K562 (cell line): ENCODE results near the gene SFXN5. TPM values are rescaled to one million over a fixed set of nuclear protein-coding genes. Genes with fewer than 3 reads are reported as not detected.

Source experiments
- ATAC-seq: fragments of 200-7000 bp; cut with Tn5 transposase; 3 replicates; pipeline ENCODE4 v1.9.1; 2020; ENCODE audit warnings: moderate library complexity
- BruUV-seq: library from RNA; stranded (reverse); fragments of 400-500 nt; replicated peaks from 2 replicates; lab custom pipeline; 2021; lab: Mats Ljungman, UMichigan
- CTCF ChIA-PET: fragments of 300-600 bp; formaldehyde crosslinking; extraction: SDS; loops from one replicate; lab custom pipeline; 2021; ENCODE audit warnings: low intra/inter-chr PET ratio; lab: Yijun Ruan, JAX
- POLR2A ChIA-PET: fragments of 300-600, 350-650 bp; sonication (Branson Sonifier 250); formaldehyde crosslinking; extraction: SDS; loops from one replicate; lab custom pipeline; 2021; ENCODE audit warnings: antibody characterized with exemption, inconsistent platforms; lab: Yijun Ruan, JAX
- DNase-seq, 4 experiments: peaks; one replicate each; pipeline versions ENCODE4 v3.0.0 to v3.0.0-alpha.2; 2011 to 2018; ENCODE audit warnings: low spot score in 3 of 4, mixed read lengths in 3 of 4; ENCODE audit errors: extremely low read depth in 1 of 4
- FAIRE-seq: peaks from 2 replicates; lab custom pipeline; 2011; peaks lifted over from hg19 to GRCh38; lab: Jason Lieb, UNC
- H2AFZ ChIP-seq: 2 replicates; pipeline ENCODE4 v1.6.0; 2011; ENCODE audit warnings: low read depth, low read length, control low read depth, inconsistent platforms
- H3K27ac ChIP-seq: fragments of 200-600 bp; 3 replicates; pipeline ENCODE4 v1.8.0; 2011; ENCODE audit warnings: low read depth, mild to moderate bottlenecking, control low read depth, inconsistent platforms, low read length, moderate library complexity, mixed read lengths; ENCODE audit errors: extremely low read depth
- H3K27me3 ChIP-seq, 2 experiments: fragments of 300-600 bp in 1 of 2; 2 replicates in 1 of 2; 3 replicates in 1 of 2; pipeline versions ENCODE4 v1.6.0 to v1.8.0; 2011; ENCODE audit warnings: inconsistent platforms in 2 of 2, low read length in 2 of 2, mild to moderate bottlenecking in 1 of 2, mixed read lengths in 1 of 2, moderate library complexity in 1 of 2; ENCODE audit not compliant: control insufficient read depth in 2 of 2, insufficient read depth in 2 of 2
- H3K36me3 ChIP-seq: fragments of 300-600 bp; 3 replicates; pipeline ENCODE4 v1.8.0; 2011; ENCODE audit warnings: mild to moderate bottlenecking, low read length, inconsistent platforms; ENCODE audit not compliant: control insufficient read depth, insufficient read depth
- H3K4me1 ChIP-seq, 2 experiments: fragments of 200-600 bp in 1 of 2; replicated peaks in 1 of 2; 2 replicates in 1 of 2; 3 replicates in 1 of 2; pipeline versions ENCODE4 v1.5.1 to v1.8.0; 2011; ENCODE audit warnings: inconsistent platforms in 2 of 2, low read length in 2 of 2, mild to moderate bottlenecking in 1 of 2, mixed read lengths in 1 of 2, moderate library complexity in 1 of 2; ENCODE audit not compliant: control insufficient read depth in 2 of 2, insufficient read depth in 2 of 2
- H3K4me2 ChIP-seq: 2 replicates; pipeline ENCODE4 v1.6.1; 2011; ENCODE audit warnings: low read length, control low read depth, inconsistent platforms, mixed read lengths; ENCODE audit not compliant: insufficient read depth
- H3K4me3 ChIP-seq: fragments of 200-600 bp; sonication (generic), shearing (Covaris generic); 2 replicates; pipeline ENCODE4 v1.5.1; 2016; ENCODE audit warnings: control low read depth, inconsistent platforms
- H3K79me2 ChIP-seq: fragments of 200-600 bp; 3 replicates; pipeline ENCODE4 v1.8.0; 2011; ENCODE audit warnings: low read length, inconsistent platforms; ENCODE audit not compliant: control insufficient read depth, insufficient read depth
- H3K9ac ChIP-seq, 2 experiments: 2 replicates each; pipeline versions ENCODE4 v1.6.0 to v1.6.1; 2011; ENCODE audit warnings: low read depth in 2 of 2, low read length in 2 of 2, control low read depth in 1 of 2, inconsistent platforms in 1 of 2, mild to moderate bottlenecking in 1 of 2, mixed read lengths in 1 of 2; ENCODE audit not compliant: insufficient read depth in 1 of 2
- H3K9me1 ChIP-seq: one replicate; pipeline ENCODE4 v1.6.0; 2011; ENCODE audit warnings: inconsistent platforms, mild to moderate bottlenecking, low read length, moderate library complexity; ENCODE audit not compliant: control insufficient read depth, insufficient read depth
- H3K9me3 ChIP-seq: replicated peaks from 2 replicates; pipeline ENCODE4 v1.5.1; 2011; ENCODE audit warnings: low read depth, low read length, inconsistent platforms; ENCODE audit not compliant: control insufficient read depth, insufficient read depth
- H4K20me1 ChIP-seq: replicated peaks from 2 replicates; pipeline ENCODE4 v1.6.1; 2011; ENCODE audit warnings: low read length, inconsistent platforms, mixed read lengths; ENCODE audit not compliant: control insufficient read depth, insufficient read depth
- C11orf30 ChIP-seq: fragments of 450-650 bp; IDR thresholded peaks from 2 replicates; pipeline ENCODE4 v1.6.1; 2016; ENCODE audit warnings: low read depth, mild to moderate bottlenecking
- CREM ChIP-seq: IDR thresholded peaks from 2 replicates; pipeline ENCODE4 v1.6.1; 2014; ENCODE audit warnings: antibody characterized with exemption, low read depth
- ETV6 ChIP-seq, 3 experiments: fragments of 150-350 bp in 1 of 3; sonication (generic) in 1 of 3; formaldehyde crosslinking in 1 of 3; IDR thresholded peaks; 2 replicates each; pipeline versions ENCODE4 v1.6.1 to v1.8.0; 2014 to 2022; ENCODE audit warnings: borderline replicate concordance in 2 of 3, low read depth in 2 of 3, antibody characterized with exemption in 1 of 3, low read length in 1 of 3, mild to moderate bottlenecking in 1 of 3, missing genetic modification reagents in 1 of 3
- FOXM1 ChIP-seq, 2 experiments: fragments of 450-650 bp in 1 of 2; sonication (generic) in 1 of 2; formaldehyde crosslinking in 1 of 2; IDR thresholded peaks; 2 replicates each; pipeline versions ENCODE4 v1.6.1 to v1.9.0; 2017 to 2022; ENCODE audit warnings: low read depth in 2 of 2, mild to moderate bottlenecking in 2 of 2, missing genetic modification reagents in 1 of 2, moderate library complexity in 1 of 2
- FOXO4 ChIP-seq: fragments of 450-650 bp; formaldehyde crosslinking; IDR thresholded peaks from 2 replicates; pipeline ENCODE4 v1.4.0; 2020; ENCODE audit warnings: mild to moderate bottlenecking, moderate library complexity
- HCFC1 ChIP-seq: IDR thresholded peaks from 2 replicates; pipeline ENCODE4 v1.6.1; 2012; ENCODE audit warnings: low read depth, low read length, improper control_type of control experiment
- KLF13 ChIP-seq: fragments of 450-650 bp; IDR thresholded peaks from 2 replicates; pipeline ENCODE4 v1.6.1; 2016; ENCODE audit warnings: missing genetic modification characterization, low read depth, mild to moderate bottlenecking, missing compliant biosample characterization, moderate library complexity, borderline replicate concordance
- SMARCE1 ChIP-seq: fragments of 450-650 bp; IDR thresholded peaks from 2 replicates; pipeline ENCODE4 v1.7.1; 2016; ENCODE audit warnings: mild to moderate bottlenecking
- SRSF9 ChIP-seq: fragments of 200-400 bp; formaldehyde crosslinking; IDR thresholded peaks from 2 replicates; pipeline ENCODE4 v1.6.1; 2017; ENCODE audit warnings: low read depth, low read length, borderline replicate concordance
- U2AF1 ChIP-seq: fragments of 200-400 bp; formaldehyde crosslinking; optimal IDR thresholded peaks from 2 replicates; pipeline ENCODE3; 2017; ENCODE audit warnings: mild to moderate bottlenecking, low read depth, low read length, moderate library complexity
- ZFP91 ChIP-seq: sonication (generic); formaldehyde crosslinking; IDR thresholded peaks from 2 replicates; pipeline ENCODE4 v1.8.0; 2022; ENCODE audit warnings: mild to moderate bottlenecking, missing genetic modification reagents
- ZNF134 ChIP-seq: fragments of 250-450 bp; sonication (Bioruptor Pico); conservative IDR thresholded peaks from 2 replicates; pipeline ENCODE4 v1.4.0; 2020
- ZNF24 ChIP-seq: fragments of 450-650 bp; IDR thresholded peaks from 2 replicates; pipeline ENCODE4 v1.6.1; 2016
- ZNF589 ChIP-seq: fragments of 200-800 bp; sonication (Bioruptor generic); IDR thresholded peaks from 2 replicates; pipeline ENCODE4 v1.6.1; 2016; ENCODE audit warnings: low read depth, missing genetic modification characterization, missing compliant biosample characterization
- ZNF717 ChIP-seq: fragments of 250-450 bp; sonication (Bioruptor Pico); IDR thresholded peaks from 2 replicates; pipeline ENCODE4 v1.5.0; 2021
- ZSCAN32 ChIP-seq: fragments of 450-650 bp; formaldehyde crosslinking; IDR thresholded peaks from 2 replicates; pipeline ENCODE4 v1.4.0; 2020; ENCODE audit warnings: mild to moderate bottlenecking, moderate library complexity
- WGBS: fragments of 100-300 bp; shearing (Covaris generic); methylation state at CpG from one replicate; pipeline ENCODE4 v1.1.6; 2016; ENCODE audit warnings: low coverage, mixed read lengths; ENCODE audit not compliant: insufficient coverage; ENCODE audit errors: missing lambda C conversion rate; 5-methylcytosine and 5-hydroxymethylcytosine counted together
- in situ Hi-C: fragments of 300-500 bp; cut with MboI; formaldehyde crosslinking; loops from 4 replicates; pipeline ENCODE4 v1.15.0; 2018; ENCODE audit warnings: inconsistent platforms, mixed read lengths
- intact Hi-C: fragments of 100-400 bp; cut with micrococcal nuclease; formaldehyde crosslinking; loops from 2 replicates; pipeline ENCODE4 v1.14.2; 2022
- polyA plus RNA-seq, 8 experiments: library from polyadenylated mRNA; depleted of rRNA in 4 of 8; stranded (reverse) in 5 of 8; unstranded in 3 of 8; fragments of >200 nt; fragmentation: Nextera tagmentation in 2 of 8; fragmentation: Illumina TruSeq in 1 of 8; extraction: Ambion mirVana in 2 of 8; extraction: Trizol in 1 of 8; gene quantifications; 2 replicates each; pipeline versions ENCODE4 v1.2.1 to v1.2.3, GENCODE V29; 2011 to 2014; ENCODE audit warnings: inconsistent platforms in 1 of 8, missing spikeins in 1 of 8
- total RNA-seq, 7 experiments: library from RNA; depleted of rRNA in 6 of 7; stranded (reverse); fragments of >200 nt in 6 of 7; fragmentation: Illumina TruSeq in 2 of 7; extraction: Trizol in 2 of 7; gene quantifications; 2 replicates each; pipeline versions ENCODE4 v1.2.1 to v1.2.3, GENCODE V29; 2011 to 2021; ENCODE audit warnings: low replicate concordance in 1 of 7

Gene SFXN5
- total and polyA plus RNA-seq, 9 of the 15 experiments (the other 6 are each of a cell fraction or from before 2014, with no cell fraction given): 8.3 to 22.6 (median 16.0) TPM

- CTCF ChIA-PET: no interaction called here
- peaks cover 6 to 18% of the 10 kb centered on the region in 2 experiments for H3K4me1 ChIP-seq
- TF ChIP-seq SMARCE1 (no peak), ETV6 (IDR thresholded peaks at IDR 0.05; ENCODE audit: borderline replicate concordance in 1 of 2, low read depth in 2 of 2, low read length in 1 of 2) (no peak), ETV6 (CRISPR knock-in tag; IDR thresholded peaks at IDR 0.05; ENCODE audit: borderline replicate concordance) (no peak), ZSCAN32 (no peak), ZFP91 (CRISPR knock-in tag) (no peak), C11orf30 (no peak), CREM (no peak), FOXO4 (no peak), FOXM1 (IDR thresholded peaks at IDR 0.05; ENCODE audit: low read depth) (no peak), FOXM1 (CRISPR knock-in tag; IDR thresholded peaks at IDR 0.05; ENCODE audit: low read depth) (no peak), ZNF717 (no peak), ZNF589 (CRISPR knock-in tag) (no peak), KLF13 (tag) (no peak), U2AF1 (no peak), SRSF9 (no peak), ZNF134 (CRISPR knock-in tag) (no peak), HCFC1 (no peak), ZNF24 (no peak)
- TF ChIP-seq, all 486 proteins: peak for 0
- Histone ChIP-seq H3K4me2 (no peak overlapping the region), H3K36me3 (no peaks in the 10 kb centered on the region), H3K79me2 (no peaks in the 10 kb centered on the region), H3K9ac (peak overlapping the region in 1 of 2 experiments; percentile 11; a peak in 1 of 4 replicates), H3K27ac (no peak overlapping the region), H2AFZ (no peak overlapping the region), H3K27me3 (no peaks in the 10 kb centered on the region), H3K9me1 (peaks cover 6% of the 10 kb centered on the region), H3K9me3 (no peaks in the 10 kb centered on the region), H4K20me1 (0 out of 2 replicates have a peak, but pooled peaks cover 1% of the 10 kb centered on the region), H3K4me3 (no peak overlapping the region)
- FAIRE-seq: no peak
- in situ Hi-C loops (no loop called here), intact Hi-C loops (no loop called here)
- BruUV-seq: no TSS peak
- DNase-seq: no peak
- POLR2A ChIA-PET: interaction anchor here (0.6 to 1.1 kb wide), 2 partner anchors 74 to 103 kb away, joined by 3 to 4 read pairs; no protein-coding TSS in a partner anchor
- WGBS: 66% methylated on average over 9 of the region's 13 CpGs
- no peak for ATAC-seq
These were observed 80.6 kb downstream of the SFXN5 start for GRCh38 chr2:72990695-72991438.
